Measurements from ENCODE around the gene SLC39A5. TPM values are rescaled to one million over a fixed set of nuclear protein-coding genes. Genes with fewer than 3 reads are reported as not detected.

Gene SLC39A5
- total and polyA plus RNA-seq, 2 of the 13 experiments (the other 11 are each of a cell fraction or from before 2014, with no cell fraction given), result 59.7 to 101 TPM

- TF ChIP-seq ZNF674 (CRISPR knock-in tag; IDR thresholded peaks at IDR 0.05; ENCODE audit: low read depth) (no peak), ISX (CRISPR knock-in tag; conservative IDR thresholded peaks at IDR 0.05) (0 out of 2 replicates have a peak, but pooled peaks have one; percentile 9), TRIM24 (CRISPR knock-in tag; IDR thresholded peaks at IDR 0.05) (no peak), ZBTB8A (CRISPR knock-in tag; IDR thresholded peaks at IDR 0.05; ENCODE audit: borderline replicate concordance, low read depth) (no peak), ZFP90 (CRISPR knock-in tag; IDR thresholded peaks at IDR 0.05; ENCODE audit: borderline replicate concordance) (0 out of 2 replicates have a peak, but pooled peaks have one; percentile 27), SNAI1 (CRISPR knock-in tag; IDR thresholded peaks at IDR 0.05; ENCODE audit: borderline replicate concordance) (no peak), ZNF33A (CRISPR knock-in tag; IDR thresholded peaks at IDR 0.05; ENCODE audit: borderline replicate concordance) (no peak), KLF16 (CRISPR knock-in tag; IDR thresholded peaks at IDR 0.05) (0 out of 4 replicates have a peak, but pooled peaks of 1 of the 2 experiments have one; percentile 34), CBX2 (IDR thresholded peaks at IDR 0.05; ENCODE audit: low read depth, low read length) (no peak), CBX2 (CRISPR knock-in tag; IDR thresholded peaks at IDR 0.05; ENCODE audit: low read depth) (no peak), TCF7 (IDR thresholded peaks at IDR 0.05; ENCODE audit: low read depth) (no peak), CEBPG (CRISPR knock-in tag; IDR thresholded peaks at IDR 0.05) (0 out of 2 replicates have a peak, but pooled peaks have one; percentile 13), ZNF597 (CRISPR knock-in tag; IDR thresholded peaks at IDR 0.05) (0 out of 2 replicates have a peak, but pooled peaks have one; percentile 11), ZNF746 (CRISPR knock-in tag; IDR thresholded peaks at IDR 0.05) (no peak; the same call in 1 of the 2 replicates), NR2F2 (IDR thresholded peaks at IDR 0.05; ENCODE audit: borderline replicate concordance, low read depth) (no peak), DZIP1 (CRISPR knock-in tag; IDR thresholded peaks at IDR 0.05) (peak; percentile 69; the same call in 1 of the 2 replicates), NR3C1 (CRISPR knock-in tag; IDR thresholded peaks at IDR 0.05) (no peak), ZSCAN12 (CRISPR knock-in tag; IDR thresholded peaks at IDR 0.05) (no peak), RBAK (CRISPR knock-in tag; IDR thresholded peaks at IDR 0.05) (no peak), ZNF646 (CRISPR knock-in tag; IDR thresholded peaks at IDR 0.05) (no peak)
These were observed 39.7 kb upstream of the SLC39A5 start (continued) for GRCh38 chr12:56189918-56190694.

Measured in HepG2 (cell line).